ENCODE data around the gene LALBA. TPM values are rescaled to one million over a fixed set of nuclear protein-coding genes. Genes with fewer than 3 reads are reported as not detected.
"Not testable (repeated sequence)": the region's sequence is repeated elsewhere in the genome, so short reads cannot be mapped to it uniquely, and the experiment has no call there.

LALBA gene
- total RNA-seq: not detected in 2 replicates

DNA sequence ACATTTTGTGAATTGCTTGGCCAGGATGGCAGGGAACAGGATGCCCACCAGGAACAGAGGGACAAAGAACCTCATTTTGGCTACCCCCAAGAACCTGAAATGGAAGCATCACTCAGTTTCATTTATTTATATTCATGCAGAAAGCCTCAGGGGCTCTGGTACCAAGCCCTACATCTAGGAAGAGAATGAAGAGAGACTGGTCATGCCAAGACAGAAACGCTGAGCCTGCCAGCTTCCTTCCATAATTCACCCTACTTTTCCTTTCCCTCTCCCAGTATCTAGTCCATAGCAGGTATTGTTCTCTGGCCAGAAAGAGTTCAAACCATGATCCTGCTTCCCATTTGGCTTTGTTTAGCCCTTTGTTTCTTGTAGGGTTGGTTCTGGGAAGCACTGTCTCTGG is at the start of gene LALBA:
LALBA (minus strand) TSS at position 101 of the 400 bp plus-strand sequence; CDS start at position 75, 26 bp downstream.
- intact Hi-C loops (cut with micrococcal nuclease): no loop called here

DNA sequence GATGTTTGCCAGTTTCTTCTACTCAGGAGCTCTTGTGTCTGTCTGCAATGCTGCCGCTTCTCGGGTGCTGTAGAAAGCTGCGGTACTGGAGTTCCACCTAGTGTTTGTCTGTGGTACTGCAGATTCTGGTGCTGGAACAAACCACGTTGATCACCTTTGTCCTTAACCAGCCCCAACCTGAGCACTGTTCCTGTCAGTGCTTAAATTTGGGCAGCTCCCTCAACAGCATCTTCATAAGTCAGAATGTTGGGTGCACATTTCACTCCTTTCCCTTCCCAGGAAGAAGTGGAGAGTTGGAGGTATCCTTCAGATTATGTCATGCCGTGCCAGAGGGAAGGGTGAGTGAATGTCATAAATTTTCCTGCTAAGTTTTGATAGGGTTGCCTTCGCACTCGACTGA is 48.7 kb upstream of the LALBA start:
- intact Hi-C loops (cut with micrococcal nuclease): loop anchor here (1.0 to 10.0 kb wide), 9 partner anchors 76 to 903 kb away; partner anchors contain the start of genes ASB8, COL2A1, TMEM106C and ZNF641

- intact Hi-C loops (cut with micrococcal nuclease): loop anchor here (5.0 to 10.0 kb wide), 3 partner anchors 263 to 613 kb away; partner anchors contain the start of genes COL2A1 and ZNF641
These were observed 45.8 kb upstream of the LALBA start for GRCh38 chr12:48615681-48616080.

- intact Hi-C loops (cut with micrococcal nuclease): loop anchor here (10.0 kb wide), 1 partner anchor 349 kb away; no protein-coding TSS in a partner anchor
These were observed 43.5 kb upstream of the LALBA start for GRCh38 chr12:48613321-48613720.

GRCh38 chr12:48602192-48602989 is 32.5 kb upstream of the LALBA start:
- intact Hi-C loops (cut with micrococcal nuclease): no loop called here

DNA sequence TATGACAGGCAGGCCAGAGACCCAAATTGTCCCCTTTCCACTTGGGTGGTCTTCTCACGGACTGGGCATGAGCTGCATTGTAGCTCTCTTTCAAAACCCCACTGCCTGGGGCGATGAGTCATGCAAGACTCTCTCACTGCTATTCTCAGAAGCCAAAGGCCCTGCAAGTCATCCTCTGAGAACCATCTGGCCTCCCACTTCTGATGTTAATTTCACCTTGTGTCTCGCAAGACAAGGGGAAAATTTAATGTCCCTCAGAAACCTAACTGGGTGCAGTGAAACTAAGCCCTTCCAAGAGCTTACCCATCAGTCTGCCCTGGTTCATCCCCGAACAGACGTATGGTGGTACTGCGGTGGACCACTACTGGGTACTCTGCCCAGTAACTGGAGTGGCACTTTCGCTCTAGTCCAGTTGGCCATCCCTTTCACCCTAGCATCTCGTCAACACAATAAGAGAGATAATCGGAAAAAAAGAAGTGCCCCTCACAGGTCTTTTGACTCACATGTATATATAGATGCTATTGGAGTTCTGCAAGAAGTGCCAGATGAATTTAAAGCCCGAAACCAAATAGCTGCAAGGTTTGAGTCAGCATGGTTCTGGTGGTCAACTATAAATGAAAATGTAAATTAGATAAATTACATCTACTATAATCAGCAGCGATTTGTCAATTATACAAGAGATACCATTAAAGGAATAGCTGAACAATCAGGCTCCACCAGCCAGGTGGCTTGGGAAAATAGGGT is 31.3 kb upstream of the LALBA start:
- intact Hi-C loops (cut with micrococcal nuclease): no loop called here

DNA sequence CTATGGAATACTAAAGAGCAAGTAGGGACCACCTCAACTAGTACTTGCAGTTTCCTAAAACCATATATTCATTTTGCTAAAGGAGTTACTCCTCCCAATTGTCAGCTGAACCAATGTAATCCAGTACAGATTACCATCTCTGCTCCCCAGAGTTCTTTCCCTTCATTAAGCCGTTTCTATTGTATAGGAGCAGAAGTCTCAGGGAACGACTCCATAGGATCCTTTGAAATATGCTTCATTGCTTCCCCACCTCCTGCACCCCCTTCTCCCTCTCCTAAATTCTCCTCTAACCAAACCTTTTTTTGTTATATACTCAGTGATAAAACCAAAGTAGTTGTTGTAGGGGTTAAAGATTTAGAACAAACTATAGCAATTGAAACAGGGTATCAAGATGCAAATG is 30.7 kb upstream of the LALBA start:
- intact Hi-C loops (cut with micrococcal nuclease): no loop called here

GRCh38 chr12:48592591-48593086 is 22.8 kb upstream of the LALBA start:
- intact Hi-C loops (cut with micrococcal nuclease): no loop called here

DNA sequence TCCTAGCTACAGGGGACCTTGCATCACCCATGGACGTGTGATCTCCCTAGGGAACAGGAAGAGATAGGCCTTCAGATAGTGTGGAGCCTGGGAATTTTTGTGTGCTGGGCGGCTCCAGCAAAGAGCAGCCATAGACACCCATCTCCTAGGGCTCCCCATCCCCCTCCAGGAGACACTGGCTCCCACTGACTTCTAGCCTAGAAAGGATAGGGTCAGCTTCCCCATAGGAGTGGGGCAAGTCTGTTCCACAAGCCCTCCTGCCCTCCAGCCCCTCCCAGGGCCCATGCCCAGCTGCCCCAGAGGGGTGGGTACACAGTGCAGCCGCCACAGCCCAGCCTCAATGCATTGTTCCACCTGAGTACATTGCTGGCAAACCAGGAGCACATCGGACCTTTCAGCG is 16.5 kb upstream of the LALBA start:
- intact Hi-C loops (cut with micrococcal nuclease): no loop called here

GRCh38 chr12:48583728-48584127 is 13.9 kb upstream of the LALBA start:
- intact Hi-C loops (cut with micrococcal nuclease): no loop called here

DNA sequence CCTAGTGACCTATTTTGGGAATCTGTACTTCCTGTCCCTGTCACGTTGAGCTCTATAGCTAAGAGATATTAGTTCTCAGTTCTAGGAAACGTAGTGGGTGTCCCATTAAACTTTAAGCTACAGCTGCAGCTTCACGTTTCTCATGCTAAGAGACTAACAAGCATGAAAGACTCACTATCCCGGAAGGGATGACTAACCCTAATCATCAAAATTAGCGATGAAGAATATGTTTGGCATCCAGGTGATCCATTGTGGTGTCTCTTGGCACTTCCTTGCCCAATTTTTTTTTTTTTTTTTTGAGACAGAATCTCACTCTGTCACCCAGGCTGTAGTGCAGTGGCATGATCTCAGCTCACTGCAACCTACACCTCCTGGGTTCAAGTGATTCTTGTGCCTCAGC is 11.0 kb upstream of the LALBA start:
- intact Hi-C loops (cut with micrococcal nuclease): no loop called here

- intact Hi-C loops (cut with micrococcal nuclease): no loop called here
These were observed 2.5 kb upstream of the LALBA start for GRCh38 chr12:48572326-48572725.

- intact Hi-C loops (cut with micrococcal nuclease): no loop called here
These were observed 2.1 kb downstream of the LALBA start for GRCh38 chr12:48567731-48568130.

- intact Hi-C loops (cut with micrococcal nuclease): no loop called here
These were observed 11.9 kb downstream of the LALBA start for GRCh38 chr12:48557919-48558318.

- intact Hi-C loops (cut with micrococcal nuclease): no loop called here
These were observed 13.2 kb downstream of the LALBA start for GRCh38 chr12:48556631-48557030.

GRCh38 chr12:48553666-48554343 is 16.0 kb downstream of the LALBA start:
- intact Hi-C loops (cut with micrococcal nuclease): not testable (repeated sequence)

- intact Hi-C loops (cut with micrococcal nuclease): not testable (repeated sequence)
These were observed 18.2 kb downstream of the LALBA start for GRCh38 chr12:48551636-48552035.

GRCh38 chr12:48547012-48547411 is 22.8 kb downstream of the LALBA start:
- intact Hi-C loops (cut with micrococcal nuclease): not testable (repeated sequence)

GRCh38 chr12:48545833-48546469 is 23.9 kb downstream of the LALBA start:
- intact Hi-C loops (cut with micrococcal nuclease): no loop called here

- intact Hi-C loops (cut with micrococcal nuclease): loop anchor here (1.0 to 2.0 kb wide), 2 partner anchors 76 to 252 kb away; no protein-coding TSS in a partner anchor
These were observed 27.4 kb downstream of the LALBA start for GRCh38 chr12:48542300-48542928.

Data from T-helper 1 cell treated with Interleukin-12 subunit alpha and Interleukin-12 subunit beta and Interleukin-4 antibody, amounts not matched to agents 30 ng/mL and 1 ng/mL, for 36 hours (primary cell).